CD8-positive, alpha-beta memory T cell (primary cell): ENCODE measurements around the gene BANP. TPM values are rescaled to one million over a fixed set of nuclear protein-coding genes. Genes with fewer than 3 reads are reported as not detected.
"Not testable (repeated sequence)": the region's sequence is repeated elsewhere in the genome, so short reads cannot be mapped to it uniquely, and the experiment has no call there.

Experiments
- CTCF ChIA-PET: fragments of 350-600 bp; sonication (Branson Sonifier 250); formaldehyde crosslinking; loops from one replicate; lab custom pipeline; 2021; ENCODE audit warnings: antibody characterized with exemption; lab: Charles Lee
- POLR2A ChIA-PET: fragments of 350-600 bp; sonication (Branson Sonifier 250); formaldehyde crosslinking; loops from one replicate; lab custom pipeline; 2021; ENCODE audit warnings: antibody characterized with exemption; lab: Charles Lee
- DNase-seq, 5 donors: peaks; one replicate each; pipeline versions ENCODE4 v3.0.0 to v3.0.0-alpha.2; 2020 to 2022; ENCODE audit warnings: mixed read lengths in 1 of 5
- H3K27ac ChIP-seq: one replicate; pipeline ENCODE4 v1.7.0; 2013; ENCODE audit warnings: low read depth, mild to moderate bottlenecking, low read length, moderate library complexity
- H3K27me3 ChIP-seq: 2 replicates; pipeline ENCODE4 v1.7.0; 2013; ENCODE audit warnings: low read length, mild to moderate bottlenecking; ENCODE audit not compliant: insufficient read depth, poor library complexity, severe bottlenecking
- H3K36me3 ChIP-seq: 2 replicates; pipeline ENCODE4 v1.7.0; 2013; ENCODE audit warnings: mild to moderate bottlenecking, low read length, moderate library complexity; ENCODE audit not compliant: insufficient read depth
- H3K4me1 ChIP-seq: 2 replicates; pipeline ENCODE4 v1.7.0; 2013; ENCODE audit warnings: mild to moderate bottlenecking, low read length, moderate library complexity; ENCODE audit not compliant: insufficient read depth
- H3K4me3 ChIP-seq: 2 replicates; pipeline ENCODE4 v1.7.0; 2013; ENCODE audit warnings: mild to moderate bottlenecking, low read length
- H3K9me3 ChIP-seq: 2 replicates; pipeline ENCODE4 v1.7.0; 2013; ENCODE audit warnings: mild to moderate bottlenecking, low read length
- H3K27ac Mint-ChIP-seq, 8 donors: one replicate each; pipeline ENCODE4 v1.8.0; 2020 to 2021; ENCODE audit warnings: mixed read lengths in 8 of 8, mild to moderate bottlenecking in 6 of 8, inconsistent platforms in 3 of 8, moderate library complexity in 3 of 8
- H3K27me3 Mint-ChIP-seq, 2 donors: one replicate each; pipeline ENCODE4 v1.8.0; 2020 to 2021; ENCODE audit warnings: mixed read lengths in 2 of 2, mild to moderate bottlenecking in 1 of 2, moderate library complexity in 1 of 2
- H3K36me3 Mint-ChIP-seq, 3 donors: one replicate each; pipeline ENCODE4 v1.8.0; 2020 to 2021; ENCODE audit warnings: mixed read lengths in 3 of 3, inconsistent platforms in 1 of 3, mild to moderate bottlenecking in 1 of 3
- H3K4me1 Mint-ChIP-seq, 3 donors: one replicate each; pipeline ENCODE4 v1.8.0; 2020 to 2021; ENCODE audit warnings: mixed read lengths in 3 of 3, inconsistent platforms in 1 of 3, mild to moderate bottlenecking in 1 of 3
- H3K4me3 Mint-ChIP-seq, 7 donors: one replicate each; pipeline ENCODE4 v1.8.0; 2020 to 2021; ENCODE audit warnings: mixed read lengths in 7 of 7, mild to moderate bottlenecking in 6 of 7, moderate library complexity in 4 of 7, inconsistent platforms in 2 of 7
- H3K9me3 Mint-ChIP-seq, 5 donors: one replicate each; pipeline ENCODE4 v1.8.0; 2020 to 2022; ENCODE audit warnings: mixed read lengths in 5 of 5, mild to moderate bottlenecking in 3 of 5, moderate library complexity in 2 of 5, inconsistent platforms in 1 of 5
- polyA plus RNA-seq: library from polyadenylated mRNA; unstranded; fragments of 300-500 nt; fragmentation: Illumina TruSeq; gene quantifications from one replicate; pipeline ENCODE4 v1.2.3, GENCODE V29; 2021
- total RNA-seq, 2 experiments: library from RNA; stranded (reverse); gene quantifications; one replicate each; pipeline ENCODE4 v1.2.3, GENCODE V29; 2021

The BANP gene
- total and polyA plus RNA-seq, 3 experiments from 2014 or later, result 28.5 to 32.5 (median 29.5) TPM

- no peaks in the 10 kb centered on the region for H3K4me1 ChIP-seq
- H3K4me3 ChIP-seq, result no peak overlapping the region
- POLR2A ChIA-PET, result no interaction called here
- DNase-seq, result no peak
- CTCF ChIA-PET, result no interaction called here
- Mint-ChIP-seq H3K27me3 (peaks cover 4 to 6% of the 10 kb centered on the region in 2 donors), H3K4me1 (peaks cover 0 to 1% (median under 1%) of the 10 kb centered on the region in 3 donors), H3K4me3 (no peak overlapping the region), H3K27ac (no peak overlapping the region), H3K9me3 (no peaks in the 10 kb centered on the region), H3K36me3 (no peaks in the 10 kb centered on the region)
- no peaks in the 10 kb centered on the region for H3K9me3 ChIP-seq
- no peak overlapping the region for H3K27ac ChIP-seq
- no peaks in the 10 kb centered on the region for H3K36me3 ChIP-seq
- H3K27me3 ChIP-seq, result no peaks in the 10 kb centered on the region
These were observed 19.7 kb upstream of the BANP start for GRCh38 chr16:87931504-87931903.

GRCh38 chr16:87932475-87933139 is 18.6 kb upstream of the BANP start:
- H3K4me3 ChIP-seq, H3K36me3 Mint-ChIP-seq, CTCF ChIA-PET, H3K4me1 ChIP-seq, H3K4me1 Mint-ChIP-seq, H3K27me3 Mint-ChIP-seq, H3K9me3 Mint-ChIP-seq, H3K27ac ChIP-seq, H3K27me3 ChIP-seq, H3K9me3 ChIP-seq, DNase-seq, H3K27ac Mint-ChIP-seq, POLR2A ChIA-PET, H3K4me3 Mint-ChIP-seq, H3K36me3 ChIP-seq: not testable (repeated sequence)

GRCh38 chr16:87933140-87933495 is 18.1 kb upstream of the BANP start:
- no peaks in the 10 kb centered on the region for H3K27me3 ChIP-seq
- POLR2A ChIA-PET, result no interaction called here
- no peak for DNase-seq
- Mint-ChIP-seq H3K27ac (no peak overlapping the region), H3K4me3 (no peak overlapping the region), H3K36me3 (no peaks in the 10 kb centered on the region), H3K9me3 (no peaks in the 10 kb centered on the region), H3K4me1 (no peaks in the 10 kb centered on the region), H3K27me3 (peaks cover 2 to 4% of the 10 kb centered on the region in 2 donors)
- H3K36me3 ChIP-seq, result no peaks in the 10 kb centered on the region
- H3K4me1 ChIP-seq, result no peaks in the 10 kb centered on the region
- no peak overlapping the region for H3K27ac ChIP-seq
- CTCF ChIA-PET, result no interaction called here
- no peaks in the 10 kb centered on the region for H3K9me3 ChIP-seq
- no peak overlapping the region for H3K4me3 ChIP-seq

GRCh38 chr16:87934752-87935425 is 16.3 kb upstream of the BANP start:
- H3K36me3 ChIP-seq, H3K27ac ChIP-seq, H3K4me3 ChIP-seq, POLR2A ChIA-PET, H3K4me1 ChIP-seq, DNase-seq, H3K27me3 ChIP-seq, H3K27me3 Mint-ChIP-seq, CTCF ChIA-PET, H3K9me3 ChIP-seq, H3K36me3 Mint-ChIP-seq, H3K4me1 Mint-ChIP-seq, H3K9me3 Mint-ChIP-seq, H3K27ac Mint-ChIP-seq, H3K4me3 Mint-ChIP-seq: not testable (repeated sequence)

GRCh38 chr16:87936016-87936374 is 15.2 kb upstream of the BANP start:
- DNase-seq, H3K36me3 Mint-ChIP-seq, H3K9me3 ChIP-seq, H3K4me1 Mint-ChIP-seq, H3K27ac Mint-ChIP-seq, H3K9me3 Mint-ChIP-seq, H3K27me3 ChIP-seq, H3K4me3 Mint-ChIP-seq, H3K27me3 Mint-ChIP-seq, CTCF ChIA-PET, H3K4me3 ChIP-seq, POLR2A ChIA-PET, H3K4me1 ChIP-seq, H3K27ac ChIP-seq, H3K36me3 ChIP-seq: not testable (repeated sequence)

- no peak within 1 kb of the TSS for H3K4me3 Mint-ChIP-seq
- Histone ChIP-seq H3K27me3 (no peaks in the 10 kb centered on the region), H3K36me3 (no peaks in the 10 kb centered on the region), H3K27ac (no peak within 1 kb of the TSS), H3K4me1 (no peaks in the 10 kb centered on the region), H3K9me3 (no peaks in the 10 kb centered on the region), H3K4me3 (no peak within 1 kb of the TSS)
- no peak for DNase-seq
- CTCF ChIA-PET, result no interaction called here
- H3K27ac Mint-ChIP-seq, result peak within 1 kb of the TSS in 1 of 8 donors; percentile 54
- no peaks in the 10 kb centered on the region for H3K9me3 Mint-ChIP-seq
- no peaks in the 10 kb centered on the region for H3K4me1 Mint-ChIP-seq
- no peaks in the 10 kb centered on the region for H3K36me3 Mint-ChIP-seq
- POLR2A ChIA-PET, result no interaction called here
- H3K27me3 Mint-ChIP-seq, result peaks cover 0 to 2% of the 10 kb centered on the region in 2 donors
These were observed 14.6 kb upstream of the BANP start, which contains the start of gene CA5A for GRCh38 chr16:87936375-87937230. Gene CA5A, minus strand, starts transcription at chr16:87936529. Its CDS starts 79 bp downstream, at chr16:87936450.

- H3K27ac ChIP-seq, H3K9me3 Mint-ChIP-seq, H3K4me3 Mint-ChIP-seq, DNase-seq, H3K36me3 Mint-ChIP-seq, H3K4me3 ChIP-seq, POLR2A ChIA-PET, CTCF ChIA-PET, H3K9me3 ChIP-seq, H3K36me3 ChIP-seq, H3K4me1 Mint-ChIP-seq, H3K4me1 ChIP-seq, H3K27me3 ChIP-seq, H3K27me3 Mint-ChIP-seq: not testable (repeated sequence)
- peak overlapping the region in 1 of 8 donors; percentile 54 for H3K27ac Mint-ChIP-seq
These were observed 14.0 kb upstream of the BANP start for GRCh38 chr16:87937231-87937542.

GRCh38 chr16:87938412-87938949 is 12.8 kb upstream of the BANP start:
- no peaks in the 10 kb centered on the region for H3K27me3 ChIP-seq
- Mint-ChIP-seq H3K27ac (peak overlapping the region in 2 of 8 donors; percentile 46 to 49), H3K9me3 (no peaks in the 10 kb centered on the region), H3K36me3 (peaks cover 0 to 2% (median 0%) of the 10 kb centered on the region in 3 donors), H3K4me3 (no peak overlapping the region), H3K4me1 (no peaks in the 10 kb centered on the region), H3K27me3 (no peaks in the 10 kb centered on the region)
- no peak overlapping the region for H3K4me3 ChIP-seq
- ChIA-PET CTCF (no interaction called here), POLR2A (no interaction called here)
- H3K27ac ChIP-seq, result no peak overlapping the region
- no peaks in the 10 kb centered on the region for H3K36me3 ChIP-seq
- H3K4me1 ChIP-seq, result no peaks in the 10 kb centered on the region
- no peaks in the 10 kb centered on the region for H3K9me3 ChIP-seq
- no peak for DNase-seq
